ENCODE data around the gene CDRT15L2.
"Not testable (repeated sequence)": the region's sequence is repeated elsewhere in the genome, so short reads cannot be mapped to it uniquely, and the experiment has no call there.

The CDRT15L2 gene

GRCh38 chr17:20555135-20556010, 24.2 kb upstream of the CDRT15L2 start:
- H3K9ac ChIP-seq (ENCODE audit: low read depth, low read length); H3K9me3 ChIP-seq (ENCODE audit: control insufficient read depth, insufficient read depth, low read length); H3K4me1 ChIP-seq (ENCODE audit: control insufficient read depth, insufficient read depth, low read length); H3K4me3 ChIP-seq (ENCODE audit: low read depth, low read length); H3K27me3 ChIP-seq (ENCODE audit: control insufficient read depth, insufficient read depth, low read length); H3K36me3 ChIP-seq (ENCODE audit: control insufficient read depth, insufficient read depth, low read length): not testable (repeated sequence)

GRCh38 chr17:20558096-20558495, 21.4 kb upstream of the CDRT15L2 start:
- H3K4me3 ChIP-seq (ENCODE audit: low read depth, low read length); H3K27me3 ChIP-seq (ENCODE audit: control insufficient read depth, insufficient read depth, low read length); H3K9ac ChIP-seq (ENCODE audit: low read depth, low read length); H3K4me1 ChIP-seq (ENCODE audit: control insufficient read depth, insufficient read depth, low read length); H3K9me3 ChIP-seq (ENCODE audit: control insufficient read depth, insufficient read depth, low read length); H3K36me3 ChIP-seq (ENCODE audit: control insufficient read depth, insufficient read depth, low read length): not testable (repeated sequence)

GRCh38 chr17:20559018-20559417, 20.5 kb upstream of the CDRT15L2 start:
- not testable (repeated sequence) for H3K4me1 ChIP-seq (ENCODE audit: control insufficient read depth, insufficient read depth, low read length); H3K9me3 ChIP-seq (ENCODE audit: control insufficient read depth, insufficient read depth, low read length); H3K4me3 ChIP-seq (ENCODE audit: low read depth, low read length); H3K27me3 ChIP-seq (ENCODE audit: control insufficient read depth, insufficient read depth, low read length); H3K36me3 ChIP-seq (ENCODE audit: control insufficient read depth, insufficient read depth, low read length); H3K9ac ChIP-seq (ENCODE audit: low read depth, low read length)

- no peaks in the 10 kb centered on the region for H3K4me1 ChIP-seq (ENCODE audit: control insufficient read depth, insufficient read depth, low read length)
- H3K4me3 ChIP-seq (ENCODE audit: low read depth, low read length) = no peak overlapping the region
- H3K36me3 ChIP-seq (ENCODE audit: control insufficient read depth, insufficient read depth, low read length) = no peaks in the 10 kb centered on the region
- no peaks in the 10 kb centered on the region for H3K27me3 ChIP-seq (ENCODE audit: control insufficient read depth, insufficient read depth, low read length)
- no peaks in the 10 kb centered on the region for H3K9me3 ChIP-seq (ENCODE audit: control insufficient read depth, insufficient read depth, low read length)
- no peak overlapping the region for H3K9ac ChIP-seq (ENCODE audit: low read depth, low read length)
Measured at GRCh38 chr17:20562587-20562986, 16.9 kb upstream of the CDRT15L2 start.

GRCh38 chr17:20565245-20565644, 14.3 kb upstream of the CDRT15L2 start:
- H3K9ac ChIP-seq (ENCODE audit: low read depth, low read length); H3K4me1 ChIP-seq (ENCODE audit: control insufficient read depth, insufficient read depth, low read length); H3K4me3 ChIP-seq (ENCODE audit: low read depth, low read length); H3K9me3 ChIP-seq (ENCODE audit: control insufficient read depth, insufficient read depth, low read length); H3K27me3 ChIP-seq (ENCODE audit: control insufficient read depth, insufficient read depth, low read length); H3K36me3 ChIP-seq (ENCODE audit: control insufficient read depth, insufficient read depth, low read length): not testable (repeated sequence)

GRCh38 chr17:20565711-20566110, 13.8 kb upstream of the CDRT15L2 start:
- no peaks in the 10 kb centered on the region for H3K36me3 ChIP-seq (ENCODE audit: control insufficient read depth, insufficient read depth, low read length)
- no peak overlapping the region for H3K4me3 ChIP-seq (ENCODE audit: low read depth, low read length)
- H3K9ac ChIP-seq (ENCODE audit: low read depth, low read length) = no peak overlapping the region
- no peaks in the 10 kb centered on the region for H3K9me3 ChIP-seq (ENCODE audit: control insufficient read depth, insufficient read depth, low read length)
- no peaks in the 10 kb centered on the region for H3K27me3 ChIP-seq (ENCODE audit: control insufficient read depth, insufficient read depth, low read length)
- no peaks in the 10 kb centered on the region for H3K4me1 ChIP-seq (ENCODE audit: control insufficient read depth, insufficient read depth, low read length)

- not testable (repeated sequence) for H3K9ac ChIP-seq (ENCODE audit: low read depth, low read length); H3K27me3 ChIP-seq (ENCODE audit: control insufficient read depth, insufficient read depth, low read length); H3K9me3 ChIP-seq (ENCODE audit: control insufficient read depth, insufficient read depth, low read length); H3K4me3 ChIP-seq (ENCODE audit: low read depth, low read length); H3K36me3 ChIP-seq (ENCODE audit: control insufficient read depth, insufficient read depth, low read length); H3K4me1 ChIP-seq (ENCODE audit: control insufficient read depth, insufficient read depth, low read length)
Measured at GRCh38 chr17:20566736-20567135, 12.8 kb upstream of the CDRT15L2 start.

GRCh38 chr17:20567421-20567820, 12.1 kb upstream of the CDRT15L2 start:
- H3K9ac ChIP-seq (ENCODE audit: low read depth, low read length); H3K36me3 ChIP-seq (ENCODE audit: control insufficient read depth, insufficient read depth, low read length); H3K4me1 ChIP-seq (ENCODE audit: control insufficient read depth, insufficient read depth, low read length); H3K9me3 ChIP-seq (ENCODE audit: control insufficient read depth, insufficient read depth, low read length); H3K27me3 ChIP-seq (ENCODE audit: control insufficient read depth, insufficient read depth, low read length); H3K4me3 ChIP-seq (ENCODE audit: low read depth, low read length): not testable (repeated sequence)

- not testable (repeated sequence) for H3K4me3 ChIP-seq (ENCODE audit: low read depth, low read length); H3K9ac ChIP-seq (ENCODE audit: low read depth, low read length); H3K9me3 ChIP-seq (ENCODE audit: control insufficient read depth, insufficient read depth, low read length); H3K27me3 ChIP-seq (ENCODE audit: control insufficient read depth, insufficient read depth, low read length); H3K36me3 ChIP-seq (ENCODE audit: control insufficient read depth, insufficient read depth, low read length); H3K4me1 ChIP-seq (ENCODE audit: control insufficient read depth, insufficient read depth, low read length)
Measured at GRCh38 chr17:20568604-20569003, 10.9 kb upstream of the CDRT15L2 start.

GRCh38 chr17:20571653-20572052, 7.9 kb upstream of the CDRT15L2 start:
- not testable (repeated sequence) for H3K4me3 ChIP-seq (ENCODE audit: low read depth, low read length); H3K4me1 ChIP-seq (ENCODE audit: control insufficient read depth, insufficient read depth, low read length); H3K36me3 ChIP-seq (ENCODE audit: control insufficient read depth, insufficient read depth, low read length); H3K27me3 ChIP-seq (ENCODE audit: control insufficient read depth, insufficient read depth, low read length); H3K9me3 ChIP-seq (ENCODE audit: control insufficient read depth, insufficient read depth, low read length); H3K9ac ChIP-seq (ENCODE audit: low read depth, low read length)

- H3K9me3 ChIP-seq (ENCODE audit: control insufficient read depth, insufficient read depth, low read length); H3K4me1 ChIP-seq (ENCODE audit: control insufficient read depth, insufficient read depth, low read length); H3K4me3 ChIP-seq (ENCODE audit: low read depth, low read length); H3K9ac ChIP-seq (ENCODE audit: low read depth, low read length); H3K27me3 ChIP-seq (ENCODE audit: control insufficient read depth, insufficient read depth, low read length); H3K36me3 ChIP-seq (ENCODE audit: control insufficient read depth, insufficient read depth, low read length): not testable (repeated sequence)
Measured at GRCh38 chr17:20573216-20573615, 6.3 kb upstream of the CDRT15L2 start.

GRCh38 chr17:20575071-20575470, 4.5 kb upstream of the CDRT15L2 start:
- H3K4me3 ChIP-seq (ENCODE audit: low read depth, low read length); H3K36me3 ChIP-seq (ENCODE audit: control insufficient read depth, insufficient read depth, low read length); H3K9me3 ChIP-seq (ENCODE audit: control insufficient read depth, insufficient read depth, low read length); H3K9ac ChIP-seq (ENCODE audit: low read depth, low read length); H3K4me1 ChIP-seq (ENCODE audit: control insufficient read depth, insufficient read depth, low read length); H3K27me3 ChIP-seq (ENCODE audit: control insufficient read depth, insufficient read depth, low read length): not testable (repeated sequence)
